Skin epidermis (tissue), 12 donors: Measurements from ENCODE around the gene TRAIP.
"Not testable (repeated sequence)": the region's sequence is repeated elsewhere in the genome, so short reads cannot be mapped to it uniquely, and the experiment has no call there.

Source experiments
- H3K27ac ChIP-seq, 21 experiments: fragments of 200-600 bp; sonication (generic) in 11 of 21; one replicate each; pipeline ENCODE4 v1.5.0; 2020; ENCODE audit warnings: mild to moderate bottlenecking in 3 of 21, inconsistent platforms in 2 of 21, moderate library complexity in 2 of 21
- H3K4me3 ChIP-seq, 7 experiments: fragments of 200-600 bp; sonication (generic) in 2 of 7; one replicate each; pipeline ENCODE4 v1.5.0; 2020; ENCODE audit warnings: inconsistent platforms in 2 of 7, mild to moderate bottlenecking in 2 of 7, moderate library complexity in 1 of 7

TRAIP gene

GRCh38 chr3:49799105-49799504, 57.3 kb downstream of the TRAIP start:
- peak overlapping the region in 3 of 21 experiments; percentile 12 to 65 (median 25) for H3K27ac ChIP-seq
- H3K4me3 ChIP-seq, result no peak overlapping the region

GRCh38 chr3:49794926-49795905, 61.1 kb downstream of the TRAIP start:
- no peak overlapping the region for H3K4me3 ChIP-seq

GRCh38 chr3:49794431-49794830, 61.9 kb downstream of the TRAIP start:
- Histone ChIP-seq H3K27ac (no peak overlapping the region), H3K4me3 (no peak overlapping the region)

More at GRCh38 chr3:49794926-49795905, 61.1 kb downstream of the TRAIP start:
- no peak overlapping the region for H3K27ac ChIP-seq

- H3K4me3 ChIP-seq, result no peak overlapping the region
- no peak overlapping the region for H3K27ac ChIP-seq
These were observed 62.8 kb downstream of the TRAIP start for GRCh38 chr3:49793486-49794085.

- Histone ChIP-seq H3K27ac (no peak overlapping the region), H3K4me3 (no peak overlapping the region)
These were observed 63.8 kb downstream of the TRAIP start for GRCh38 chr3:49792371-49793150.

- Histone ChIP-seq H3K27ac (no peak overlapping the region), H3K4me3 (no peak overlapping the region)
These were observed 64.8 kb downstream of the TRAIP start for GRCh38 chr3:49791571-49791970.

- Histone ChIP-seq H3K27ac (no peak overlapping the region), H3K4me3 (no peak overlapping the region)
These were observed 65.5 kb downstream of the TRAIP start for GRCh38 chr3:49790626-49791411.

- Histone ChIP-seq H3K27ac (peak overlapping the region in 1 of 21 experiments; percentile 95), H3K4me3 (no peak overlapping the region)
These were observed 68.3 kb downstream of the TRAIP start for GRCh38 chr3:49788056-49788455.

GRCh38 chr3:49787536-49787935, 68.8 kb downstream of the TRAIP start:
- Histone ChIP-seq H3K4me3 (no peak overlapping the region), H3K27ac (peak overlapping the region in 16 of 21 experiments; percentile 1 to 99 (median 93))

GRCh38 chr3:49787182-49787464, 69.2 kb downstream of the TRAIP start:
- peak overlapping the region; percentile 57 to 99 (median 85) for H3K4me3 ChIP-seq
- H3K27ac ChIP-seq, result peak overlapping the region in 20 of 21 experiments; percentile 84 to 99 (median 94)

GRCh38 chr3:49786357-49787181, 69.8 kb downstream of the TRAIP start, which contains the start of gene IP6K1:
TSS of gene IP6K1 (minus strand) at chr3:49786542. CDS start at chr3:49748040, 38,502 bp downstream.
- Histone ChIP-seq H3K4me3 (peak within 1 kb of the TSS; percentile 57 to 99 (median 85)), H3K27ac (peak within 1 kb of the TSS; percentile 68 to 99 (median 94))

GRCh38 chr3:49785565-49786356, 70.6 kb downstream of the TRAIP start:
- peak overlapping the region; percentile 57 to 99 (median 85) for H3K4me3 ChIP-seq
- H3K27ac ChIP-seq, result peak overlapping the region; percentile 68 to 99 (median 94)

- H3K27ac ChIP-seq, H3K4me3 ChIP-seq: not testable (repeated sequence)
These were observed 74.1 kb downstream of the TRAIP start for GRCh38 chr3:49782277-49782676.

GRCh38 chr3:49781415-49782199, 74.8 kb downstream of the TRAIP start:
- Histone ChIP-seq H3K4me3 (no peak overlapping the region), H3K27ac (no peak overlapping the region)

GRCh38 chr3:49780975-49781365, 75.4 kb downstream of the TRAIP start:
- not testable (repeated sequence) for H3K27ac ChIP-seq, H3K4me3 ChIP-seq

- Histone ChIP-seq H3K4me3 (no peak overlapping the region), H3K27ac (peak overlapping the region in 1 of 21 experiments; percentile 31)
These were observed 76.0 kb downstream of the TRAIP start for GRCh38 chr3:49780080-49780974.
